ENCODE measurements around the gene GARIN1A. TPM values are rescaled to one million over a fixed set of nuclear protein-coding genes. Genes with fewer than 3 reads are reported as not detected.
A peak's percentile ranks its signal among the peaks of the same experiment; 100 is the strongest.
"Not testable (repeated sequence)": the region's sequence is repeated elsewhere in the genome, so short reads cannot be mapped to it uniquely, and the experiment has no call there.

Gene GARIN1A
- 1 to 10 TPM in 4 of 5 experiments, under 1 TPM in 1; 0.70 to 2.8 (median 1.8) TPM for total RNA-seq
- not detected for polyA plus RNA-seq
- total RNA-seq: 1.2 reads per million

GRCh38 chr7:128671992-128672391 lies at the start of gene GARIN1A:
TSS of gene GARIN1A (plus strand) at chr7:128672292. CDS start at chr7:128672398, 106 bp downstream.
- Histone ChIP-seq H3K4me3 (ENCODE audit: low read length) (no peak within 1 kb of the TSS), H3K27ac (ENCODE audit: low read depth, low read length) (no peak within 1 kb of the TSS), H3K9me3 (ENCODE audit: control insufficient read depth in 2 of 3, low read length in 3 of 3) (no peaks in the 10 kb centered on the region), H3K4me1 (ENCODE audit: control insufficient read depth in 2 of 2, insufficient read depth in 2 of 2, low read length in 2 of 2) (peaks cover 0 to 3% of the 10 kb centered on the region in 2 donors), H3K36me3 (ENCODE audit: control insufficient read depth in 2 of 3, insufficient read depth in 3 of 3, low read length in 3 of 3) (no peaks in the 10 kb centered on the region), H3K27me3 (ENCODE audit: control insufficient read depth in 2 of 2, insufficient read depth in 2 of 2, low read length in 2 of 2) (peaks cover 0 to 4% of the 10 kb centered on the region in 2 donors)
- intact Hi-C loops (cut with micrococcal nuclease): no loop called here
- peak within 1 kb of the TSS in 2 of 9 donors; percentile 20 to 26 for H3K27ac Mint-ChIP-seq
- CTCF ChIA-PET: no interaction called here
- peak within 1 kb of the TSS in 1 of 10 donors; percentile 23 for H3K4me3 Mint-ChIP-seq
- H3K9me3 Mint-ChIP-seq: peaks cover 0 to 2% (median 0%) of the 10 kb centered on the region in 11 donors
- no peaks in the 10 kb centered on the region for H3K36me3 Mint-ChIP-seq
- ATAC-seq: no peak
- POLR2A ChIA-PET: interaction anchor here (1.6 kb wide), 1 partner anchor 11 kb away, joined by 3 read pairs; no protein-coding TSS in a partner anchor
- peaks cover 4 to 16% (median 9%) of the 10 kb centered on the region in 7 donors for H3K4me1 Mint-ChIP-seq
- H3K27me3 Mint-ChIP-seq: peaks cover 0 to 18% (median 8%) of the 10 kb centered on the region in 5 donors
- no peak for DNase-seq

GRCh38 chr7:128627124-128627523 lies 45.0 kb upstream of the GARIN1A start:
- H3K27ac Mint-ChIP-seq; H3K4me3 ChIP-seq (ENCODE audit: low read length); H3K4me3 Mint-ChIP-seq; intact Hi-C loops (cut with micrococcal nuclease); CTCF ChIA-PET; H3K27me3 Mint-ChIP-seq; H3K4me1 Mint-ChIP-seq; H3K4me1 ChIP-seq (ENCODE audit: control insufficient read depth in 2 of 2, insufficient read depth in 2 of 2, low read length in 2 of 2); H3K27ac ChIP-seq (ENCODE audit: low read depth, low read length); POLR2A ChIA-PET; H3K27me3 ChIP-seq (ENCODE audit: control insufficient read depth in 2 of 2, insufficient read depth in 2 of 2, low read length in 2 of 2); DNase-seq; ATAC-seq; H3K9me3 ChIP-seq (ENCODE audit: control insufficient read depth in 2 of 3, low read length in 3 of 3); H3K9me3 Mint-ChIP-seq: not testable (repeated sequence)
- H3K36me3 Mint-ChIP-seq: peaks cover 6 to 40% (median 14%) of the 10 kb centered on the region in 5 donors
- H3K36me3 ChIP-seq (ENCODE audit: control insufficient read depth in 2 of 3, insufficient read depth in 3 of 3, low read length in 3 of 3): peaks cover 0 to 21% (median 0%) of the 10 kb centered on the region in 3 experiments

GRCh38 chr7:128633915-128634314 lies 38.2 kb upstream of the GARIN1A start:
- Mint-ChIP-seq H3K36me3 (peaks cover 6 to 35% (median 17%) of the 10 kb centered on the region in 5 donors), H3K27ac (peak overlapping the region in 1 of 9 donors; percentile 24)
- H3K9me3 Mint-ChIP-seq; H3K27me3 Mint-ChIP-seq; H3K4me1 Mint-ChIP-seq; POLR2A ChIA-PET; H3K4me1 ChIP-seq (ENCODE audit: control insufficient read depth in 2 of 2, insufficient read depth in 2 of 2, low read length in 2 of 2); H3K27me3 ChIP-seq (ENCODE audit: control insufficient read depth in 2 of 2, insufficient read depth in 2 of 2, low read length in 2 of 2); H3K4me3 Mint-ChIP-seq; H3K4me3 ChIP-seq (ENCODE audit: low read length); DNase-seq; ATAC-seq; H3K9me3 ChIP-seq (ENCODE audit: control insufficient read depth in 2 of 3, low read length in 3 of 3); intact Hi-C loops (cut with micrococcal nuclease); H3K27ac ChIP-seq (ENCODE audit: low read depth, low read length): not testable (repeated sequence)
- peaks cover 0 to 29% (median 0%) of the 10 kb centered on the region in 3 experiments for H3K36me3 ChIP-seq (ENCODE audit: control insufficient read depth in 2 of 3, insufficient read depth in 3 of 3, low read length in 3 of 3)
- CTCF ChIA-PET: interaction anchor here (0.7 kb wide), 1 partner anchor 499 kb away, joined by 3 read pairs; no protein-coding TSS in a partner anchor

GRCh38 chr7:128645206-128645605 lies 26.9 kb upstream of the GARIN1A start:
- H3K36me3 ChIP-seq (ENCODE audit: control insufficient read depth in 2 of 3, insufficient read depth in 3 of 3, low read length in 3 of 3); H3K9me3 ChIP-seq (ENCODE audit: control insufficient read depth in 2 of 3, low read length in 3 of 3); H3K9me3 Mint-ChIP-seq; DNase-seq; H3K27me3 Mint-ChIP-seq; POLR2A ChIA-PET; H3K4me3 ChIP-seq (ENCODE audit: low read length); H3K4me3 Mint-ChIP-seq; intact Hi-C loops (cut with micrococcal nuclease); CTCF ChIA-PET; H3K4me1 ChIP-seq (ENCODE audit: control insufficient read depth in 2 of 2, insufficient read depth in 2 of 2, low read length in 2 of 2); H3K4me1 Mint-ChIP-seq; H3K27ac ChIP-seq (ENCODE audit: low read depth, low read length); H3K27me3 ChIP-seq (ENCODE audit: control insufficient read depth in 2 of 2, insufficient read depth in 2 of 2, low read length in 2 of 2); ATAC-seq: not testable (repeated sequence)
- Mint-ChIP-seq H3K36me3 (peaks cover 0 to 16% (median 4%) of the 10 kb centered on the region in 5 donors), H3K27ac (peak overlapping the region in 2 of 9 donors; percentile 13 to 14)

- H3K27me3 ChIP-seq (ENCODE audit: control insufficient read depth in 2 of 2, insufficient read depth in 2 of 2, low read length in 2 of 2); H3K36me3 ChIP-seq (ENCODE audit: control insufficient read depth in 2 of 3, insufficient read depth in 3 of 3, low read length in 3 of 3); H3K27me3 Mint-ChIP-seq; H3K9me3 Mint-ChIP-seq; H3K4me1 ChIP-seq (ENCODE audit: control insufficient read depth in 2 of 2, insufficient read depth in 2 of 2, low read length in 2 of 2); CTCF ChIA-PET; intact Hi-C loops (cut with micrococcal nuclease); H3K4me3 Mint-ChIP-seq; H3K9me3 ChIP-seq (ENCODE audit: control insufficient read depth in 2 of 3, low read length in 3 of 3); POLR2A ChIA-PET; H3K4me3 ChIP-seq (ENCODE audit: low read length); DNase-seq; H3K4me1 Mint-ChIP-seq; H3K27ac ChIP-seq (ENCODE audit: low read depth, low read length); ATAC-seq: not testable (repeated sequence)
- Mint-ChIP-seq H3K27ac (peak overlapping the region in 5 of 9 donors; percentile 40 to 65 (median 51)), H3K36me3 (peaks cover 0 to 16% (median 4%) of the 10 kb centered on the region in 5 donors)
Observed at GRCh38 chr7:128645844-128646243, 26.2 kb upstream of the GARIN1A start.

GRCh38 chr7:128646877-128647276 lies 25.2 kb upstream of the GARIN1A start:
- H3K4me3 ChIP-seq (ENCODE audit: low read length); H3K27me3 ChIP-seq (ENCODE audit: control insufficient read depth in 2 of 2, insufficient read depth in 2 of 2, low read length in 2 of 2); POLR2A ChIA-PET; H3K27ac ChIP-seq (ENCODE audit: low read depth, low read length); H3K4me1 Mint-ChIP-seq; H3K9me3 ChIP-seq (ENCODE audit: control insufficient read depth in 2 of 3, low read length in 3 of 3); H3K27me3 Mint-ChIP-seq; H3K4me3 Mint-ChIP-seq; H3K36me3 ChIP-seq (ENCODE audit: control insufficient read depth in 2 of 3, insufficient read depth in 3 of 3, low read length in 3 of 3); H3K9me3 Mint-ChIP-seq; CTCF ChIA-PET; ATAC-seq; DNase-seq; H3K4me1 ChIP-seq (ENCODE audit: control insufficient read depth in 2 of 2, insufficient read depth in 2 of 2, low read length in 2 of 2); intact Hi-C loops (cut with micrococcal nuclease): not testable (repeated sequence)
- peaks cover 0 to 15% (median 3%) of the 10 kb centered on the region in 5 donors for H3K36me3 Mint-ChIP-seq
- peak overlapping the region in 1 of 9 donors; percentile 41 for H3K27ac Mint-ChIP-seq

- H3K4me1 Mint-ChIP-seq; H3K27ac ChIP-seq (ENCODE audit: low read depth, low read length); H3K27me3 Mint-ChIP-seq; H3K4me3 Mint-ChIP-seq; H3K9me3 Mint-ChIP-seq; intact Hi-C loops (cut with micrococcal nuclease); H3K27me3 ChIP-seq (ENCODE audit: control insufficient read depth in 2 of 2, insufficient read depth in 2 of 2, low read length in 2 of 2); DNase-seq; CTCF ChIA-PET; POLR2A ChIA-PET; H3K36me3 ChIP-seq (ENCODE audit: control insufficient read depth in 2 of 3, insufficient read depth in 3 of 3, low read length in 3 of 3); H3K4me1 ChIP-seq (ENCODE audit: control insufficient read depth in 2 of 2, insufficient read depth in 2 of 2, low read length in 2 of 2); H3K9me3 ChIP-seq (ENCODE audit: control insufficient read depth in 2 of 3, low read length in 3 of 3); H3K4me3 ChIP-seq (ENCODE audit: low read length); H3K27ac Mint-ChIP-seq; H3K36me3 Mint-ChIP-seq; ATAC-seq: not testable (repeated sequence)
Observed at GRCh38 chr7:128651096-128651495, 21.0 kb upstream of the GARIN1A start.

All from naive thymus-derived CD4-positive, alpha-beta T cell (primary cell).